GM21360 (cell line): ENCODE results near the gene HACD1.
A peak's percentile ranks its signal among the peaks of the same experiment; 100 is the strongest.

Experiments used
- ATAC-seq: cut with Tn5 transposase; IDR thresholded peaks from one replicate; pipeline ENCODE4 v1.9.1; 2021; ENCODE audit warnings: mild to moderate bottlenecking, moderate library complexity; ENCODE audit not compliant: unreplicated experiment

HACD1 gene

GRCh38 chr10:17586821-17587234 lies 30.3 kb downstream of the HACD1 start:
- ATAC-seq = no peak

- peak; percentile 54 for ATAC-seq
These were observed 32.2 kb downstream of the HACD1 start for GRCh38 chr10:17585016-17585415.

- ATAC-seq = no peak
These were observed 36.3 kb downstream of the HACD1 start for GRCh38 chr10:17580885-17581284.

- ATAC-seq = no peak
These were observed 38.6 kb downstream of the HACD1 start for GRCh38 chr10:17578603-17579002.

- no peak for ATAC-seq
These were observed 40.4 kb downstream of the HACD1 start for GRCh38 chr10:17576768-17577167.

GRCh38 chr10:17564911-17565310 lies 52.3 kb downstream of the HACD1 start:
- ATAC-seq = no peak

GRCh38 chr10:17563452-17563851 lies 53.7 kb downstream of the HACD1 start:
- no peak for ATAC-seq

GRCh38 chr10:17562614-17563013 lies 54.6 kb downstream of the HACD1 start:
- no peak for ATAC-seq

- no peak for ATAC-seq
These were observed 56.1 kb downstream of the HACD1 start for GRCh38 chr10:17561111-17561510.

GRCh38 chr10:17557459-17557858 lies 59.7 kb downstream of the HACD1 start:
- ATAC-seq = no peak

- no peak for ATAC-seq
These were observed 68.4 kb downstream of the HACD1 start for GRCh38 chr10:17548770-17549169.

GRCh38 chr10:17548162-17548561 lies 69.0 kb downstream of the HACD1 start:
- no peak for ATAC-seq

GRCh38 chr10:17547060-17547459 lies 70.1 kb downstream of the HACD1 start:
- no peak for ATAC-seq

GRCh38 chr10:17544465-17544864 lies 72.7 kb downstream of the HACD1 start:
- no peak for ATAC-seq
